Endothelial cell (in vitro differentiated cells): ENCODE measurements around the gene TNS3. TPM values are rescaled to one million over a fixed set of nuclear protein-coding genes. Genes with fewer than 3 reads are reported as not detected.

ENCODE experiments used
- DNase-seq: peaks from one replicate; pipeline ENCODE4 v3.0.0; 2021; ENCODE audit warnings: low spot score
- H3K27ac Mint-ChIP-seq: one replicate; pipeline ENCODE4 v1.8.0; 2021; ENCODE audit warnings: mixed read lengths, inconsistent platforms; ENCODE audit not compliant: unreplicated experiment
- H3K27me3 Mint-ChIP-seq: one replicate; pipeline ENCODE4 v1.8.0; 2021; ENCODE audit warnings: mild to moderate bottlenecking, moderate library complexity, mixed read lengths, inconsistent platforms; ENCODE audit not compliant: unreplicated experiment
- H3K36me3 Mint-ChIP-seq: one replicate; pipeline ENCODE4 v1.8.0; 2021; ENCODE audit warnings: mild to moderate bottlenecking, low read depth, mixed read lengths, inconsistent platforms; ENCODE audit not compliant: unreplicated experiment
- H3K4me1 Mint-ChIP-seq: one replicate; pipeline ENCODE4 v1.8.0; 2021; ENCODE audit warnings: mild to moderate bottlenecking, mixed read lengths, inconsistent platforms; ENCODE audit not compliant: unreplicated experiment
- H3K4me3 Mint-ChIP-seq: one replicate; pipeline ENCODE4 v1.8.0; 2021; ENCODE audit warnings: mild to moderate bottlenecking, mixed read lengths, inconsistent platforms; ENCODE audit not compliant: unreplicated experiment
- H3K9me3 Mint-ChIP-seq: one replicate; pipeline ENCODE4 v1.8.0; 2021; ENCODE audit warnings: mixed read lengths, inconsistent platforms; ENCODE audit not compliant: unreplicated experiment
- total RNA-seq: library from RNA; stranded (reverse); fragmentation: NEBNext Ultra II Directional; extraction: Animal tissue kit (Norgen Biotek cat#: 25700); gene quantifications from one replicate; pipeline ENCODE4 v1.2.1, GENCODE V29; 2021; ENCODE audit not compliant: unreplicated experiment
- TF ChIP-seq, protein P1 (sequence below): fragments of 200-600 bp; sonication (generic); IDR thresholded peaks from one replicate; pipeline ENCODE4 v1.5.0; 2021; ENCODE audit warnings: antibody characterized with exemption; ENCODE audit not compliant: unreplicated experiment

Gene TNS3
- total RNA-seq, 1 donor from 2014 or later: 7.5 TPM

GRCh38 chr7:47624689-47625088, 42.8 kb upstream of the TNS3 start:
- Mint-ChIP-seq H3K27ac (no peak overlapping the region), H3K9me3 (no peaks in the 10 kb centered on the region), H3K36me3 (no peaks in the 10 kb centered on the region), H3K4me1 (peaks cover 21% of the 10 kb centered on the region), H3K4me3 (no peak overlapping the region), H3K27me3 (peaks cover 4% of the 10 kb centered on the region)
- DNase-seq: no peak
- TF ChIP-seq, protein P1, sequence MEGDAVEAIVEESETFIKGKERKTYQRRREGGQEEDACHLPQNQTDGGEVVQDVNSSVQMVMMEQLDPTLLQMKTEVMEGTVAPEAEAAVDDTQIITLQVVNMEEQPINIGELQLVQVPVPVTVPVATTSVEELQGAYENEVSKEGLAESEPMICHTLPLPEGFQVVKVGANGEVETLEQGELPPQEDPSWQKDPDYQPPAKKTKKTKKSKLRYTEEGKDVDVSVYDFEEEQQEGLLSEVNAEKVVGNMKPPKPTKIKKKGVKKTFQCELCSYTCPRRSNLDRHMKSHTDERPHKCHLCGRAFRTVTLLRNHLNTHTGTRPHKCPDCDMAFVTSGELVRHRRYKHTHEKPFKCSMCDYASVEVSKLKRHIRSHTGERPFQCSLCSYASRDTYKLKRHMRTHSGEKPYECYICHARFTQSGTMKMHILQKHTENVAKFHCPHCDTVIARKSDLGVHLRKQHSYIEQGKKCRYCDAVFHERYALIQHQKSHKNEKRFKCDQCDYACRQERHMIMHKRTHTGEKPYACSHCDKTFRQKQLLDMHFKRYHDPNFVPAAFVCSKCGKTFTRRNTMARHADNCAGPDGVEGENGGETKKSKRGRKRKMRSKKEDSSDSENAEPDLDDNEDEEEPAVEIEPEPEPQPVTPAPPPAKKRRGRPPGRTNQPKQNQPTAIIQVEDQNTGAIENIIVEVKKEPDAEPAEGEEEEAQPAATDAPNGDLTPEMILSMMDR: no peak

DNA sequence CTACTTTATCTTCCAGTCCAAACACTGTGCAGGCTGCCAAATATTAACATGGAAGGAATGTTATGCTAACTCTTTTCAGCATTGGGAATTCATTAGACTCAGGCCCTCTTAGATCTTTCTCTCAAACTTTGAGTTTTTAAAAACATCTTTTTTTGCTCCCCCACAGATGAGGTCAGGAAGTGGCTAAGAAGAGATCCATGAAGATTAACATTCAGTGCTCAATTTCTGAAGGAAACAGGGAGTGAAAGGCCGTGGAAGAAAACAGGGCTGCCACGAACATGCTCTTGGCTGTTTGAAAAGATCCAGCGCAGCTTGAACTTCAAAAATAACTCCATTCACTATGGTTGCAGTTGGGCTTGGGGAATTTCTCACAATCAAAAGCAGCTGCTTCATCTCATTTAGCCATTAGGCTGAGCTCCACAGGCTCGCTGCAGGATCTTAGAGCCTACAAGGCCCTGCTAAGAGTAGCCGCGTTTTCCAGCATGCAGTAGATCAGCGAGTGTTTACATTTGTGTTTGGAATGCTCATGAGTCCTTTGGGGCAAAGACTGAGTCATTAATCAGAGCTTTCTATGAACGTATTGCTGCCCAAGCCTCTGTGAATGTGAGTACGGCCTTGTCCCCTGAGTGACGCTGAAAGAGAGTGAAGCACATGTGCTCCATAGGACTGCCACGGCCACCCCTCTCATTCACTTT, 41.2 kb upstream of the TNS3 start:
- H3K27me3 Mint-ChIP-seq: peaks cover 3% of the 10 kb centered on the region
- TF ChIP-seq, protein P1: no peak
- peaks cover 21% of the 10 kb centered on the region for H3K4me1 Mint-ChIP-seq
- no peak overlapping the region for H3K4me3 Mint-ChIP-seq
- H3K27ac Mint-ChIP-seq: no peak overlapping the region
- no peaks in the 10 kb centered on the region for H3K9me3 Mint-ChIP-seq
- no peaks in the 10 kb centered on the region for H3K36me3 Mint-ChIP-seq
- DNase-seq: no peak

- Mint-ChIP-seq H3K4me3 (no peak overlapping the region), H3K4me1 (peaks cover 19% of the 10 kb centered on the region), H3K36me3 (no peaks in the 10 kb centered on the region), H3K9me3 (no peaks in the 10 kb centered on the region), H3K27me3 (peaks cover 3% of the 10 kb centered on the region), H3K27ac (no peak overlapping the region)
- TF ChIP-seq, protein P1: no peak
- no peak for DNase-seq
Observed at GRCh38 chr7:47622586-47622945, 40.7 kb upstream of the TNS3 start.

GRCh38 chr7:47621979-47622561, 40.2 kb upstream of the TNS3 start:
- no peak for DNase-seq
- Mint-ChIP-seq H3K4me3 (no peak overlapping the region), H3K9me3 (no peaks in the 10 kb centered on the region), H3K4me1 (peaks cover 14% of the 10 kb centered on the region), H3K36me3 (no peaks in the 10 kb centered on the region), H3K27me3 (peaks cover 3% of the 10 kb centered on the region), H3K27ac (no peak overlapping the region)
- TF ChIP-seq, protein P1: no peak

GRCh38 chr7:47621347-47621746, 39.4 kb upstream of the TNS3 start:
- Mint-ChIP-seq H3K27ac (no peak overlapping the region), H3K4me3 (no peak overlapping the region), H3K4me1 (peaks cover 14% of the 10 kb centered on the region), H3K9me3 (no peaks in the 10 kb centered on the region), H3K27me3 (peaks cover 3% of the 10 kb centered on the region), H3K36me3 (no peaks in the 10 kb centered on the region)
- TF ChIP-seq, protein P1: no peak
- DNase-seq: no peak
